ENCODE data around the gene CDK4.
A peak's percentile ranks its signal among the peaks of the same experiment; 100 is the strongest.

The CDK4 gene

DNA sequence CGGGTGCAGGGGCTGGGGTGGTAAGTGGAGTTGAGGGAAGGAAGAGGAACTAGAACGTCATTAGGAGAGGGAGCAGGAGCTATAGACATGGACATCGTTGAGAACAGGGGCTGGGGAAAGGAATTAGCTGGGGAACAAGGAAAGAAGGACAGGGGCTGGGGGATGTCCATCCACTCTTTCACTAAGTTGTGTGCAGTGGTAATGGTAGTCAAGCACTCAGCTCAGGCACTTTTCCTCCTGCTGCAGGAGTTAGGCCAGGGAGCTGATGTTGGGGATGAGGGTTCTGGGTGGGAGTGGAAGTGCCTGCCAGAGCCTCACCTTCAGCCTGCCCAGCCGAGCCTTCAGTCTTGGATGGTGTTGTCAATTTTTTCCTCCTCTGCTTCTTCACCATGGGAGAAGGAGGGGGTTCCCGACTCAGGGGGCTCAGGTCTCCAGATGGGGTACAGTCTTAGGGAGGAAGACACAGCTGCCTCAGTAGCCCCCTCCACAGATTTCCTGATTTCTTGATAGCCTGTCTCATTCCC, 22.7 kb downstream of the CDK4 start:
- Histone ChIP-seq H3K79me2 (no peaks in the 10 kb centered on the region), H3K9ac (no peak overlapping the region), H3K4me1 (peaks cover 8% of the 10 kb centered on the region), H3K4me2 (ENCODE audit: low read length) (no peak overlapping the region), H2AFZ (no peak overlapping the region), H3K9me3 (ENCODE audit: control insufficient read depth, low read length) (no peaks in the 10 kb centered on the region), H3K4me3 (ENCODE audit: low read depth, low read length) (no peak overlapping the region), H3K27ac (no peak overlapping the region), H3K27me3 (ENCODE audit: control insufficient read depth, insufficient read depth, low read length) (peaks cover 3% of the 10 kb centered on the region), H3K36me3 (ENCODE audit: control insufficient read depth, insufficient read depth, low read length) (no peaks in the 10 kb centered on the region)
- TF ChIP-seq, protein P1, sequence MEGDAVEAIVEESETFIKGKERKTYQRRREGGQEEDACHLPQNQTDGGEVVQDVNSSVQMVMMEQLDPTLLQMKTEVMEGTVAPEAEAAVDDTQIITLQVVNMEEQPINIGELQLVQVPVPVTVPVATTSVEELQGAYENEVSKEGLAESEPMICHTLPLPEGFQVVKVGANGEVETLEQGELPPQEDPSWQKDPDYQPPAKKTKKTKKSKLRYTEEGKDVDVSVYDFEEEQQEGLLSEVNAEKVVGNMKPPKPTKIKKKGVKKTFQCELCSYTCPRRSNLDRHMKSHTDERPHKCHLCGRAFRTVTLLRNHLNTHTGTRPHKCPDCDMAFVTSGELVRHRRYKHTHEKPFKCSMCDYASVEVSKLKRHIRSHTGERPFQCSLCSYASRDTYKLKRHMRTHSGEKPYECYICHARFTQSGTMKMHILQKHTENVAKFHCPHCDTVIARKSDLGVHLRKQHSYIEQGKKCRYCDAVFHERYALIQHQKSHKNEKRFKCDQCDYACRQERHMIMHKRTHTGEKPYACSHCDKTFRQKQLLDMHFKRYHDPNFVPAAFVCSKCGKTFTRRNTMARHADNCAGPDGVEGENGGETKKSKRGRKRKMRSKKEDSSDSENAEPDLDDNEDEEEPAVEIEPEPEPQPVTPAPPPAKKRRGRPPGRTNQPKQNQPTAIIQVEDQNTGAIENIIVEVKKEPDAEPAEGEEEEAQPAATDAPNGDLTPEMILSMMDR (IDR thresholded peaks at IDR 0.05) = no peak

GRCh38 chr12:57727758-57728395, 24.2 kb downstream of the CDK4 start:
- Histone ChIP-seq H3K27me3 (ENCODE audit: control insufficient read depth, insufficient read depth, low read length) (peaks cover 3% of the 10 kb centered on the region), H3K79me2 (no peaks in the 10 kb centered on the region), H2AFZ (peak overlapping the region; percentile 86), H3K9me3 (ENCODE audit: control insufficient read depth, low read length) (no peaks in the 10 kb centered on the region), H3K4me1 (peaks cover 8% of the 10 kb centered on the region), H3K36me3 (ENCODE audit: control insufficient read depth, insufficient read depth, low read length) (no peaks in the 10 kb centered on the region), H3K9ac (no peak overlapping the region), H3K27ac (peak overlapping the region; percentile 70), H3K4me3 (ENCODE audit: low read depth, low read length) (no peak overlapping the region), H3K4me2 (ENCODE audit: low read length) (peak overlapping the region; percentile 57)
- TF ChIP-seq, protein P1 (IDR thresholded peaks at IDR 0.05) = no peak

- no peak overlapping the region for H3K9ac ChIP-seq
- peak overlapping the region; percentile 57 for H3K4me2 ChIP-seq (ENCODE audit: low read length)
- TF ChIP-seq, protein P1 (IDR thresholded peaks at IDR 0.05) = peak; percentile 47
- H3K79me2 ChIP-seq = no peaks in the 10 kb centered on the region
- peak overlapping the region; percentile 86 for H2AFZ ChIP-seq
- H3K27me3 ChIP-seq (ENCODE audit: control insufficient read depth, insufficient read depth, low read length) = peaks cover 3% of the 10 kb centered on the region
- H3K4me3 ChIP-seq (ENCODE audit: low read depth, low read length) = peak overlapping the region; percentile 20
- peaks cover 8% of the 10 kb centered on the region for H3K4me1 ChIP-seq
- H3K27ac ChIP-seq = peak overlapping the region; percentile 70
- no peaks in the 10 kb centered on the region for H3K36me3 ChIP-seq (ENCODE audit: control insufficient read depth, insufficient read depth, low read length)
- no peaks in the 10 kb centered on the region for H3K9me3 ChIP-seq (ENCODE audit: control insufficient read depth, low read length)
Observed at GRCh38 chr12:57726884-57727757, 25.0 kb downstream of the CDK4 start.

- Histone ChIP-seq H3K27ac (peak overlapping the region; percentile 70), H3K4me3 (ENCODE audit: low read depth, low read length) (peak overlapping the region; percentile 37), H3K9me3 (ENCODE audit: control insufficient read depth, low read length) (no peaks in the 10 kb centered on the region), H3K4me2 (ENCODE audit: low read length) (peak overlapping the region; percentile 57), H3K36me3 (ENCODE audit: control insufficient read depth, insufficient read depth, low read length) (no peaks in the 10 kb centered on the region), H2AFZ (peak overlapping the region; percentile 86), H3K9ac (no peak overlapping the region), H3K79me2 (no peaks in the 10 kb centered on the region), H3K27me3 (ENCODE audit: control insufficient read depth, insufficient read depth, low read length) (peaks cover 3% of the 10 kb centered on the region), H3K4me1 (peaks cover 8% of the 10 kb centered on the region)
- TF ChIP-seq, protein P1 (IDR thresholded peaks at IDR 0.05) = peak; percentile 84
Observed at GRCh38 chr12:57726151-57726883, 25.8 kb downstream of the CDK4 start.
